ENCODE data around the gene HSF5. TPM values are rescaled to one million over a fixed set of nuclear protein-coding genes. Genes with fewer than 3 reads are reported as not detected.

The HSF5 gene
- total RNA-seq, 6 donors from 2014 or later = 0.07 to 0.39 (median 0.30) TPM; not detected in 1

GRCh38 chr17:58436805-58437239 lies 51.4 kb downstream of the HSF5 start:
- H3K27ac ChIP-seq = no peak overlapping the region
- WGBS, 2 donors = 66 to 84% methylated on average over 5 of the region's 5 CpGs

DNA sequence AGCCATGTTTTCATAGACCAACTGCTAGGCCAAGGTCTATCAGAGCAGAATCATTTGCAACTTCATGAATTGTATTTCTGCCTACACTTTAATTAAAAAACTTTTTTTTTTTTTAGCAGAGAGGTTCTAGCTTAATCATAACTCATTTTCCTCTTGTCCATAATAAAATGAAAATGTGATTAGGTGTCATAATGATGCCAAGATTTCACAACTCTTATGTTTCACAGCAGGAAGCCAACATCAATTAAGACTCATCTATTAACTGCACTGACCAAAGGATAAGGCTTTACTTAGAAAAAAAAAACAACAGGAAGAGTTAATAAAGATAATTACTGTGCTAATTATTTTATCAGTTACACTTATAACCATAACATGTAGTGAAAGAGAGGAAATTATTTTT lies 52.0 kb downstream of the HSF5 start:
- Histone ChIP-seq H3K4me3 (no peak overlapping the region), H3K27ac (no peak overlapping the region), H3K27me3 (no peaks in the 10 kb centered on the region), H3K36me3 (no peaks in the 10 kb centered on the region), H3K4me1 (no peaks in the 10 kb centered on the region), H3K9me3 (no peaks in the 10 kb centered on the region)
- no peak for DNase-seq
- ATAC-seq (ENCODE audit: low FRiP score in 2 of 2) = no peak
- TF ChIP-seq POLR2AphosphoS5 (IDR thresholded peaks at IDR 0.05) (no peak), EP300 (IDR thresholded peaks at IDR 0.05) (no peak), CTCF (IDR thresholded peaks at IDR 0.05) (no peak), POLR2A (IDR thresholded peaks at IDR 0.05) (no peak)

More at GRCh38 chr17:58436805-58437239, 51.4 kb downstream of the HSF5 start:
- no peak overlapping the region for H3K4me3 ChIP-seq
- no peak for DNase-seq
- no peak for ATAC-seq (ENCODE audit: low FRiP score in 2 of 2)
- no peaks in the 10 kb centered on the region for H3K27me3 ChIP-seq
- H3K4me1 ChIP-seq = no peaks in the 10 kb centered on the region
- no peak for TF ChIP-seq EP300 (IDR thresholded peaks at IDR 0.05)
- no peak for TF ChIP-seq POLR2A (IDR thresholded peaks at IDR 0.05)
- no peak for TF ChIP-seq CTCF (IDR thresholded peaks at IDR 0.05)
- no peak for TF ChIP-seq POLR2AphosphoS5 (IDR thresholded peaks at IDR 0.05)
- no peaks in the 10 kb centered on the region for H3K36me3 ChIP-seq
- H3K9me3 ChIP-seq = no peaks in the 10 kb centered on the region

DNA sequence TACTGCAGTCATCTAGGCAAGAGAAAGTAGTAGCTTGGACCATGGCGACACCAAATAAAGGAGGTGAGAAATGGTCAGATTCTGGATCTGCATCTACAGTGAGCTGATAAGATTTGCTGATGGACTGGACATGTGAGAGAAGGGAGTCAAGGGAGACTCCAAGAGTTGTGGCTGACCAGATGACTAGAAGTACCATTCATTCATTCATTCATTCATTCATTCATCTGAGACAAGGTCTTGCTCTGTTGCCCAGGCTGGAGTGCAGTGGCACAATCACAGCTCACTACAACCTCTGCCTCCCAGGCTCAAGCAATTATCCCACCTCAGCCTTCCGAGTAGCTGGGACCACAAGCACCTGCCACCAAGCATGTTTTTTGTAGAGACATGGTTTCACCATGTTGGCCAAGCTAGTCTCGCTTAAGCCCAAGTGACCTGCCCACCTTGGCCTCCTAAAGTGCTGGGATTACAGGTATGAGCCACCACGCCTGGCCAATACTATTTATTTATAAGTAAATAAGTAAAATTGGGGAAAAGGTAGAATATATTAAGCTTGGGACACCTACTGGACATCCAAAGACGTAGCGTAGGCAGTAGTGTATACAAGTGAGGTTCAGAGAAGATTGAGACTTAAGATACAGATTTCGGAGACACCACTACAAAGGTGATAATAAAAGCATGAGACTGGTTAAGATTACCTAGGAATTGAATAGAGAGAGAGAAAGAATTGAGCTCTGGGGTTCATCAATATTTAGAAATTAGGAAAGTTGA lies 55.2 kb downstream of the HSF5 start:
- no peaks in the 10 kb centered on the region for H3K9me3 ChIP-seq
- DNase-seq (no peak), ATAC-seq (ENCODE audit: low FRiP score in 2 of 2) (no peak)
- no peaks in the 10 kb centered on the region for H3K36me3 ChIP-seq
- H3K4me3 ChIP-seq = no peak overlapping the region
- H3K27ac ChIP-seq = no peak overlapping the region
- 80 to 84% methylated on average over 7 of the region's 7 CpGs for WGBS, 2 donors
- no peaks in the 10 kb centered on the region for H3K27me3 ChIP-seq
- no peak for TF ChIP-seq POLR2A (IDR thresholded peaks at IDR 0.05)
- no peak for TF ChIP-seq EP300 (IDR thresholded peaks at IDR 0.05)
- no peak for TF ChIP-seq POLR2AphosphoS5 (IDR thresholded peaks at IDR 0.05)
- TF ChIP-seq CTCF (IDR thresholded peaks at IDR 0.05) = no peak
- no peaks in the 10 kb centered on the region for H3K4me1 ChIP-seq

- Histone ChIP-seq H3K36me3 (no peaks in the 10 kb centered on the region), H3K4me3 (no peak overlapping the region), H3K27ac (no peak overlapping the region), H3K9me3 (no peaks in the 10 kb centered on the region), H3K27me3 (no peaks in the 10 kb centered on the region), H3K4me1 (no peaks in the 10 kb centered on the region)
- TF ChIP-seq POLR2A (IDR thresholded peaks at IDR 0.05) (no peak), CTCF (IDR thresholded peaks at IDR 0.05) (no peak), POLR2AphosphoS5 (IDR thresholded peaks at IDR 0.05) (no peak)
- ATAC-seq (ENCODE audit: low FRiP score in 2 of 2) (no peak), DNase-seq (no peak)
- WGBS, 2 donors = 86 to 87% methylated on average over 3 of the region's 3 CpGs
Observed at GRCh38 chr17:58427807-58428206, 60.4 kb downstream of the HSF5 start.

- DNase-seq (no peak), ATAC-seq (ENCODE audit: low FRiP score in 2 of 2) (no peak)
- no peak overlapping the region for H3K27ac ChIP-seq
- H3K27me3 ChIP-seq = no peaks in the 10 kb centered on the region
- TF ChIP-seq POLR2AphosphoS5 (IDR thresholded peaks at IDR 0.05) = no peak
- no peak for TF ChIP-seq EP300 (IDR thresholded peaks at IDR 0.05)
- TF ChIP-seq CTCF (IDR thresholded peaks at IDR 0.05) = no peak
- no peak for TF ChIP-seq POLR2A (IDR thresholded peaks at IDR 0.05)
- no peak overlapping the region for H3K4me3 ChIP-seq
- H3K36me3 ChIP-seq = no peaks in the 10 kb centered on the region
- H3K9me3 ChIP-seq = no peaks in the 10 kb centered on the region
- 63 to 64% methylated on average over 1 of the region's 1 CpG for WGBS, 2 donors
- peaks cover 0 to 8% (median 4%) of the 10 kb centered on the region in 4 donors for H3K4me1 ChIP-seq
Observed at GRCh38 chr17:58421711-58422110, 66.5 kb downstream of the HSF5 start.

All from upper lobe of left lung (tissue), 6 donors.